Right atrium auricular region (tissue), 2 donors: ENCODE measurements around the gene DMD. TPM values are rescaled to one million over a fixed set of nuclear protein-coding genes. Genes with fewer than 3 reads are reported as not detected.

Source experiments
- DNase-seq: peaks from one replicate; pipeline ENCODE4 v3.0.0-alpha.2; 2019; ENCODE audit warnings: low spot score
- H3K27ac ChIP-seq, 2 donors: fragments of 200-600 bp; sonication (generic); 1 replicate in 1 of 2; 2 replicates in 1 of 2; pipeline ENCODE4 v1.5.1; 2016 to 2019
- H3K27me3 ChIP-seq, 2 donors: fragments of 200-600 bp; sonication (generic); one replicate each; pipeline versions ENCODE4 v1.5.1 to v1.6.0; 2017 to 2019
- H3K36me3 ChIP-seq: fragments of 200-600 bp; sonication (generic); one replicate; pipeline ENCODE4 v1.5.1; 2016
- H3K4me1 ChIP-seq, 2 donors: fragments of 200-600 bp; sonication (generic); one replicate each; pipeline versions ENCODE4 v1.5.1 to v1.6.0; 2017 to 2019
- H3K4me3 ChIP-seq, 2 donors: fragments of 200-600 bp; sonication (generic); 1 replicate in 1 of 2; 2 replicates in 1 of 2; pipeline ENCODE4 v1.5.1; 2017 to 2019; ENCODE audit warnings: mild to moderate bottlenecking in 1 of 2, moderate library complexity in 1 of 2
- H3K9me3 ChIP-seq, 2 donors: fragments of 200-600 bp; sonication (generic); one replicate each; pipeline ENCODE4 v1.5.1; 2019
- CTCF ChIP-seq, 2 donors: fragments of 200-600 bp; sonication (generic); IDR thresholded peaks; one replicate each; pipeline ENCODE4 v1.5.1; 2019; ENCODE audit warnings: antibody characterized with exemption in 2 of 2
- total RNA-seq, 2 donors: library from RNA; depleted of rRNA; stranded (reverse); fragments of >200 nt; gene quantifications; one replicate each; pipeline ENCODE4 v1.1.0, GENCODE V29; 2016

Gene DMD
- total RNA-seq, 2 donors from 2014 or later: 111 to 135 TPM

GRCh38 chrX:31260351-31260750, 1951.0 kb downstream of the DMD start:
- Histone ChIP-seq H3K9me3 (no peaks in the 10 kb centered on the region), H3K27me3 (no peaks in the 10 kb centered on the region), H3K4me1 (no peaks in the 10 kb centered on the region), H3K4me3 (no peak overlapping the region), H3K27ac (no peak overlapping the region), H3K36me3 (no peaks in the 10 kb centered on the region)
- TF ChIP-seq CTCF (IDR thresholded peaks at IDR 0.05): no peak
- no peak for DNase-seq

DNA sequence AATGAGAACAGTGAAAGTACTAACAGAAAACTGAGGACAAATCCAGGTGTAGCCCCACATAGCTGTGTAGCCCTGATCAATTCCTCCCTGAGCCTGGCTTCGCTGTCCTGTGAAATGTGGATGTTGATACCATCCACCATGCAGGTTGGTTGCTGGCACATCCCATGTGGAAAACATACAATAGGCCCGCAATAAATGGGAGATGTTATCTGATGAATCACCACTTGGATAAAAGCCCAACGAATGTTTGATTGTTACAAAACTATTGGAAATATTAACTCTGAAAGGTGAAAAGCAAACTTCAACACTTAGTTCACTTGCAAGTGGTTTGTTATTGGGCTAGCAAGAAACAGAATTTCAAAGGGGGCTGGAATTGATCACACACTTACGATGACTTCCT, 1953.2 kb downstream of the DMD start:
- H3K27ac ChIP-seq: no peak overlapping the region
- no peaks in the 10 kb centered on the region for H3K4me1 ChIP-seq
- no peaks in the 10 kb centered on the region for H3K9me3 ChIP-seq
- DNase-seq: no peak
- no peaks in the 10 kb centered on the region for H3K36me3 ChIP-seq
- no peak overlapping the region for H3K4me3 ChIP-seq
- no peak for TF ChIP-seq CTCF (IDR thresholded peaks at IDR 0.05)
- H3K27me3 ChIP-seq: no peaks in the 10 kb centered on the region

DNA sequence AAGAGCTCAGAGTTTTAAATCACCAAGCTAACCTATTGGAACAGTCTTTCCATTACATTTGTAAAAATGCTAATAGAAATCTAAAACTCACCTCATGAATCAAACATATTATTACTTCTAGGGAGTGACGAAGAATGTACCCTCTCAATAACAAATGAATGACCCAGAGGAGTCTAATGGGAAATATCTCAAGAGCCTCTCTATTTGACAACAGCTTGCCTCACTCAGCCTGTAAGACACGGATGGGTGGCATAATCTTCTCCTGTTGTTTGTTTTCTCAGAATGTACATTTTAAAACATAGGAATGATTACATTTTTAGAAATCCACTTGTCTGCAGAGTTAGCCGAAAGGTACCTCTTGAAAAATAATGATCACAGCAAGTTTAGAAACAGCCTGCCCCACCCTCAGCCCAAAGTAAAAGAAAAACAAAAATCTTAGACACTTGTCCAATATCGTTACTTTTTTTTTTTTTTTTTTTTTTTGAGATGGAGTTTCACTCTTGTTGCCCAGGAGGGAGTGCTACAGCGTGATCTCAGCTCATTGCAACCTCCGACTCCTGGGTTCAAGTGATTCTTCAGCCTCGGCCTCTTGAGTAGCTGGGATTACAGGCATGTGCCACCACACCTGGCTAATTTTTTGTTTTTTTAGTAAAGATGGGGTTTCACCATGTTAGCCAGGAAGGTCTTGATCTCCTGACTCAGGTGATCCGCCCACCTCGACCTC, 1955.9 kb downstream of the DMD start:
- no peaks in the 10 kb centered on the region for H3K27me3 ChIP-seq
- no peak overlapping the region for H3K4me3 ChIP-seq
- H3K4me1 ChIP-seq: no peaks in the 10 kb centered on the region
- TF ChIP-seq CTCF (IDR thresholded peaks at IDR 0.05): no peak
- no peaks in the 10 kb centered on the region for H3K36me3 ChIP-seq
- DNase-seq: no peak
- H3K9me3 ChIP-seq: no peaks in the 10 kb centered on the region
- H3K27ac ChIP-seq: no peak overlapping the region

DNA sequence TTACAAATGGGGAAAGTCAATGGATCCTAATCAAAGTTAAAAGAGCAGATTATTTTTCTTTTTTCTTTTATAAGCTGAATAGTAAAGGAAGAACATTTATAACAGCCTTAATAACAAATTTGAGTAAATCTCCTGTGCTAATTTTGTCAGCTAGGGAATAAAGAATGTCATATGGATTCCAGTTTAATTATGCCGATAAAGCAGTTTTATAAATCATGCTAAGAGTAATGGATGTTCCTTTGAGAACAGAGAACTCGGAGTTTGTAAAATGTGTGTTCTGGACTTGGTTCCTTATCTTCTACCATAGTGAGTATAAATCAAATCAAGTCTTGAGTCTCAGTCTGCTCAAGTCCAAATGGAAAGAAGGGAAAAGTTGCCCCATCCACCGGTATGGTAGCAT, 1959.2 kb downstream of the DMD start:
- no peak for DNase-seq
- no peaks in the 10 kb centered on the region for H3K27me3 ChIP-seq
- no peak overlapping the region for H3K4me3 ChIP-seq
- H3K9me3 ChIP-seq: no peaks in the 10 kb centered on the region
- H3K36me3 ChIP-seq: no peaks in the 10 kb centered on the region
- H3K27ac ChIP-seq: no peak overlapping the region
- no peaks in the 10 kb centered on the region for H3K4me1 ChIP-seq
- TF ChIP-seq CTCF (IDR thresholded peaks at IDR 0.05): no peak

GRCh38 chrX:31251336-31251735, 1960.0 kb downstream of the DMD start:
- Histone ChIP-seq H3K9me3 (no peaks in the 10 kb centered on the region), H3K4me1 (no peaks in the 10 kb centered on the region), H3K36me3 (no peaks in the 10 kb centered on the region), H3K27me3 (no peaks in the 10 kb centered on the region), H3K27ac (no peak overlapping the region), H3K4me3 (no peak overlapping the region)
- no peak for DNase-seq
- no peak for TF ChIP-seq CTCF (IDR thresholded peaks at IDR 0.05)

DNA sequence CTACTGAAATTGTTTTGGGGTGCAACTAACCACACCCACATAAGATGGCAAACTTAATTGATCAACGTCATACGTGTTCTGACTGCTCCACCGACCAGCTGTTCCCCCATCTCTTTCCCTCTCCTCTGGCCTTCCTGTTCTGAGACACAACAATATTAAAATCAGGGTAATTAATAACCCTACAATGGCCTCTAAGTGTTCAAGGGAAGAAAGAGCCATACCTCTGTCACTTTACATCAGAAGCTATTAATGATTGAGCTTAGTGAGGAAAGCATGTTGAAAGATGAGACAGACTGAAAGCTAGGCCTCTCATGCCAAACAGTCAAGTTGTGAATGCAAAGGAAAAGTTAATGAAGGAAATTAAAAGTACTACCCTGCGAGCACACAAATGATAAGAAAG, 1965.6 kb downstream of the DMD start:
- DNase-seq: no peak

More for the DNA sequence above, 1965.6 kb downstream of the DMD start:
- H3K9me3 ChIP-seq: no peaks in the 10 kb centered on the region
- TF ChIP-seq CTCF (IDR thresholded peaks at IDR 0.05): no peak
- no peaks in the 10 kb centered on the region for H3K27me3 ChIP-seq
- H3K4me3 ChIP-seq: no peak overlapping the region
- H3K4me1 ChIP-seq: no peaks in the 10 kb centered on the region
- H3K27ac ChIP-seq: no peak overlapping the region
- no peaks in the 10 kb centered on the region for H3K36me3 ChIP-seq
